ENCODE measurements around the gene USP17L10. TPM values are rescaled to one million over a fixed set of nuclear protein-coding genes. Genes with fewer than 3 reads are reported as not detected.
"Not testable (repeated sequence)": the region's sequence is repeated elsewhere in the genome, so short reads cannot be mapped to it uniquely, and the experiment has no call there.

Gene USP17L10, protein sequence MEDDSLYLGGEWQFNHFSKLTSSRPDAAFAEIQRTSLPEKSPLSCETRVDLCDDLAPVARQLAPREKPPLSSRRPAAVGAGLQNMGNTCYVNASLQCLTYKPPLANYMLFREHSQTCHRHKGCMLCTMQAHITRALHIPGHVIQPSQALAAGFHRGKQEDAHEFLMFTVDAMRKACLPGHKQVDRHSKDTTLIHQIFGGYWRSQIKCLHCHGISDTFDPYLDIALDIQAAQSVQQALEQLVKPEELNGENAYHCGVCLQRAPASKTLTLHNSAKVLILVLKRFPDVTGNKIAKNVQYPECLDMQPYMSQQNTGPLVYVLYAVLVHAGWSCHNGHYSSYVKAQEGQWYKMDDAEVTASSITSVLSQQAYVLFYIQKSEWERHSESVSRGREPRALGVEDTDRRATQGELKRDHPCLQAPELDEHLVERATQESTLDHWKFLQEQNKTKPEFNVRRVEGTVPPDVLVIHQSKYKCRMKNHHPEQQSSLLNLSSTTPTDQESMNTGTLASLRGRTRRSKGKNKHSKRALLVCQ
- total RNA-seq, result not detected

DNA sequence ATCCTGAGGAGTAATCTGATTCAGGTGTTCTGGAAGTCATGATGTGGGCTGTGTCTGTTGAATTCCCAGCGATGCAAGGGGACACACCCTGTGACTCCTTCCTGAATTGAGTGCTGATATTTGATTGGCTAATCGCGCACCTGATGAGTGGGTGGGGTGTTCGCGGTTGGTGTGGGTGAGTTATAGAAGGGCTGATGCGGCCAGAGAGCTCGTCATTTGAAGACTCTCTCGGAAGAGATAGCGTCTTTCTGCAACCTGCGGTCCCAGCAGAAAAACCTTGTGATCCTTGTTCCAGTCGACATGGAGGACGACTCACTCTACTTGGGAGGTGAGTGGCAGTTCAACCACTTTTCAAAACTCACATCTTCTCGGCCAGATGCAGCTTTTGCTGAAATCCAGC lies at the start of gene USP17L10:
Gene USP17L10, plus strand, starts transcription at position 301 of the 400 bp plus-strand sequence. Its CDS starts 0 bp downstream, at position 301.
- not testable (repeated sequence) for DNase-seq

DNA sequence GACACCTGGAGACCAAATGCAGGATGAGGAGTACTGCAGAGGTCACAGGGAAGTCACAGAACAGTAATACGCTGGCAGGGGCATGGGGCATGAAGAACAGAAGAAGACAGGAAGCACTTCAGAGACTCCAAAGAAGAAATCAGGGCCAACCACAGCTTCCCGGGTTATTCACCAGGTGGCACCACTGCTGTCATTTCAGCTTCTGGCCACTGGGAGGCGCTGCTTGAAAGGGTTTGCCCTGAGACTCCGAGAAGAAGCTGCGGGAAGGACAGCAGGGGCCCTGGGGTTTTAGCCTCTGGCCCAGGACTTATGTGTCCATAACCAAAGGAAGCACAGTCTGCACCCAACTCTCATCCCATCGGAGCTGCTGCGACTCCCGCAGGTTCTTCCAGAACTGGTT lies 44.5 kb upstream of the USP17L10 start:
- peak; percentile 52 for DNase-seq

DNA sequence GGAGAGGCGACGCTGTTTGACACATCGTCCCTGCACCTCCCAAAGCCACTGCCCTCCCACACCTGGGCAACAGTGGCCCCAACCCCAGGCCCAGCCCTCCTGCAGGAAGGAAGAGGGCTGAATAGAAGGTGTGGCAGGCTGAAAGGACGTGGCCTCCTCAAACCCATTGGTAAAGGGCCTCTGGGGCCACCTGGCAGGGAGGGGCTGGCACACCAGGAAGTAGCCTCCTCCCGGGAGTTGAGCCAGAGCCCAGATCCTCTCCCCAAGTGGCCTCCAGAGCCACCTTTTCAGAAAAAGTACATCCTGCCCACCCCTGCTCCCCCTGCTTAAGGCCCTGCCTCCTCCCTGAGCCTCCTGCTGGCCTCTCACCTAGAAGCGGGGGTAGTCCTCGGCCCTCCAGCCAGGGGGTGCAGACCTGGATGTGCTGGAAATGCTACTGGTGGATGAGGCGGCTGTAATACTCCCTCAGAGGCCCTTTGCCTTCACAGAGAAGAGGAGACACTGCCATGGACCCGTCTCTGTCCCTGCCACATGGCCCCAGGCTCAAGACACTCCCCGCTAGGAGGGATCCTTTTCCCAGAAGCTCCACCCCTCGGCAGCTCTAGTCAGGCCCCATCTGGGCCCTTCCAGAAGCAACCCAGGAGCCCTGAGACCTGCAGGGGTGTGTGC lies 40.5 kb upstream of the USP17L10 start, which contains the start of gene FAM90A26:
Gene FAM90A26, plus strand, starts transcription at position 619 of the 669 bp plus-strand sequence. CDS start 2,764 bp downstream, outside the sequence.
- not testable (repeated sequence) for DNase-seq

DNA sequence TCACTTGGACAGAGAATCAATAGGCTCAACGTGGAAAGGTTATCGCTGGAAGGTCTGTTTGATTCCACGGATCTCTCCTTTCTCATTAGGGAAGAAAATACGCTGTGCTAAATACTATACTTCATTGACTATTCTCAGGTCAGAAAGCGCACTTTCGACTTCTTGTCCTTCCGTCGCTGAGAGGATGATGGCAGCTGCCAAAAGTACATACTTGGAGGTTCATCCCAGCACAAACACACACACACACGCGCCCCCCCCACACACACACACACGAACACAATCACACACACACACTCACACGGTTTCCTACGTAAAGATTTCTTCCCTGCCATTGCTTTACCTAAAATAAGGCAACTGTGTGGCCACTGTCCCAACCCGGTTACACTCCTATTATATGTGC lies 4.2 kb downstream of the USP17L10 start:
- not testable (repeated sequence) for DNase-seq

DNA sequence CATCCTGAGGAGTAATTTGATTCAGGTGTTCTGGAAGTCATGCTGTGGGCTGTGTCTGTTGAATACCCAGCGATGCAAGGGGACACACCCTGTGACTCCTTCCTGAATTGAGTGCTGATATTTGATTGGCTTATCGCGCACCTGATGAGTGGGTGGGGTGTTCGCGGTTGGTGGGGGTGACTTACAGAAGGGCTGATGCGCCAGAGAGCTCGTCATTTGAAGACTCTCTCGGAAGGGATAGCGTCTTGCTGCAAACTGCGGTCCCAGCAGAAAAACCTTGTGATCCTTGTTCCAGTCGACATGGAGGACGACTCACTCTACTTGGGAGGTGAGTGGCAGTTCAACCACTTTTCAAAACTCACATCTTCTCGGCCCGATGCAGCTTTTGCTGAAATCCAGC lies 4.6 kb downstream of the USP17L10 start, which contains the start of gene USP17L11:
Gene USP17L11, plus strand, starts transcription at position 301 of the 400 bp plus-strand sequence. Its CDS starts 0 bp downstream, at position 301.
- not testable (repeated sequence) for DNase-seq

DNA sequence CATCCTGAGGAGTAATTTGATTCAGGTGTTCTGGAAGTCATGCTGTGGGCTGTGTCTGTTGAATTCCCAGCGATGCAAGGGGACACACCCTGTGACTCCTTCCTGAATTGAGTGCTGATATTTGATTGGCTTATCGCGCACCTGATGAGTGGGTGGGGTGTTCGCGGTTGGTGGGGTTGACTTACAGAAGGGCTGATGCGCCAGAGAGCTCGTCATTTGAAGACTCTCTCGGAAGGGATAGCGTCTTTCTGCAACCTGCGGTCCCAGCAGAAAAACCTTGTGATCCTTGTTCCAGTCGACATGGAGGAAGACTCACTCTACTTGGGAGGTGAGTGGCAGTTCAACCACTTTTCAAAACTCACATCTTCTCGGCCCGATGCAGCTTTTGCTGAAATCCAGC lies 9.4 kb downstream of the USP17L10 start, which contains the start of gene USP17L12:
Gene USP17L12, plus strand, starts transcription at position 301 of the 400 bp plus-strand sequence. Its CDS starts 0 bp downstream, at position 301.
- DNase-seq, result not testable (repeated sequence)

DNA sequence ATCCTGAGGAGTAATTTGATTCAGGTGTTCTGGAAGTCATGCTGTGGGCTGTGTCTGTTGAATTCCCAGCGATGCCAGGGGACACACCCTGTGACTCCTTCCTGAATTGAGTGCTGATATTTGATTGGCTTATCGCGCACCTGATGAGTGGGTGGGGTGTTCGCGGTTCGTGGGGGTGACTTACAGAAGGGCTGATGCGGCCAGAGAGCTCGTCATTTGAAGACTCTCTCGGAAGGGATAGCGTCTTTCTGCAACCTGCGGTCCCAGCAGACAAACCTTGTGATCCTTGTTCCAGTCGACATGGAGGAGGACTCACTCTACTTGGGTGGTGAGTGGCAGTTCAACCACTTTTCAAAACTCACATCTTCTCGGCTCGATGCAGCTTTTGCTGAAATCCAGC lies 14.1 kb downstream of the USP17L10 start, which contains the start of gene USP17L13:
Gene USP17L13, plus strand, starts transcription at position 301 of the 400 bp plus-strand sequence. Its CDS starts 0 bp downstream, at position 301.
- DNase-seq, result not testable (repeated sequence)

DNA sequence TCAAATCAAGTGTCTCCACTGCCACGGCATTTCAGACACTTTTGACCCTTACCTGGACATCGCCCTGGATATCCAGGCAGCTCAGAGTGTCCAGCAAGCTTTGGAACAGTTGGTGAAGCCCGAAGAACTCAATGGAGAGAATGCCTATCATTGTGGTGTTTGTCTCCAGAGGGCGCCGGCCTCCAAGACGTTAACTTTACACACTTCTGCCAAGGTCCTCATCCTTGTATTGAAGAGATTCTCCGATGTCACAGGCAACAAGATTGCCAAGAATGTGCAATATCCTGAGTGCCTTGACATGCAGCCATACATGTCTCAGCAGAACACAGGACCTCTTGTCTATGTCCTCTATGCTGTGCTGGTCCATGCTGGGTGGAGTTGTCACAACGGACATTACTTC lies 19.8 kb downstream of the USP17L10 start:
- not testable (repeated sequence) for DNase-seq

DNA sequence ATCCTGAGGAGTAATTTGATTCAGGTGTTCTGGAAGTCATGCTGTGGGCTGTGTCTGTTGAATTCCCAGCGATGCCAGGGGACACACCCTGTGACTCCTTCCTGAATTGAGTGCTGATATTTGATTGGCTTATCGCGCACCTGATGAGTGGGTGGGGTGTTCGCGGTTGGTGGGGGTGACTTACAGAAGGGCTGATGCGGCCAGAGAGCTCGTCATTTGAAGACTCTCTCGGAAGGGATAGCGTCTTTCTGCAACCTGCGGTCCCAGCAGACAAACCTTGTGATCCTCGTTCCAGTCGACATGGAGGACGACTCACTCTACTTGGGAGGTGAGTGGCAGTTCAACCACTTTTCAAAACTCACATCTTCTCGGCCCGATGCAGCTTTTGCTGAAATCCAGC lies 23.6 kb downstream of the USP17L10 start, which contains the start of gene USP17L15:
Gene USP17L15, plus strand, starts transcription at position 301 of the 400 bp plus-strand sequence. Its CDS starts 0 bp downstream, at position 301.
- DNase-seq, result not testable (repeated sequence)

DNA sequence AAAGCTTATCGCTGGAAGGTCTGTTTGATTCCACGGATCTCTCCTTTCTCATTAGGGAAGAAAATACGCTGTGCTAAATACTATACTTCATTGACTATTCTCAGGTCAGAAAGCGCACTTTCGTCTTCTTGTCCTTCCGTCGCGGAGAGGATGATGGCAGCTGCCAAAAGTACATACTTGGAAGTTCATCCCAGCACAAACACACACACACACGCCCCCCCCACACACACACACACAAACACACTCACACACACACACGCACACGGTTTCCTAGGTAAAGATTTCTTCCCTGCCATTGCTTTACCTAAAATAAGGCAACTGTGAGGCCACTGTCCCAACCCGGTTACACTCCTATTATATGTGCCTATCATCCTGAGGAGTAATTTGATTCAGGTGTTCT lies 28.0 kb downstream of the USP17L10 start:
- not testable (repeated sequence) for DNase-seq

DNA sequence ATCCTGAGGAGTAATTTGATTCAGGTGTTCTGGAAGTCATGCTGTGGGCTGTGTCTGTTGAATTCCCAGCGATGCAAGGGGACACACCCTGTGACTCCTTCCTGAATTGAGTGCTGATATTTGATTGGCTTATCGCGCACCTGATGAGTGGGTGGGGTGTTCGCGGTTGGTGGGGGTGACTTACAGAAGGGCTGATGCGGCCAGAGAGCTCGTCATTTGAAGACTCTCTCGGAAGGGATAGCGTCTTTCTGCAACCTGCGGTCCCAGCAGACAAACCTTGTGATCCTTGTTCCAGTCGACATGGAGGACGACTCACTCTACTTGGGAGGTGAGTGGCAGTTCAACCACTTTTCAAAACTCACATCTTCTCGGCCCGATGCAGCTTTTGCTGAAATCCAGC lies 33.1 kb downstream of the USP17L10 start, which contains the start of gene USP17L17:
Gene USP17L17, plus strand, starts transcription at position 301 of the 400 bp plus-strand sequence. Its CDS starts 0 bp downstream, at position 301.
- not testable (repeated sequence) for DNase-seq

DNA sequence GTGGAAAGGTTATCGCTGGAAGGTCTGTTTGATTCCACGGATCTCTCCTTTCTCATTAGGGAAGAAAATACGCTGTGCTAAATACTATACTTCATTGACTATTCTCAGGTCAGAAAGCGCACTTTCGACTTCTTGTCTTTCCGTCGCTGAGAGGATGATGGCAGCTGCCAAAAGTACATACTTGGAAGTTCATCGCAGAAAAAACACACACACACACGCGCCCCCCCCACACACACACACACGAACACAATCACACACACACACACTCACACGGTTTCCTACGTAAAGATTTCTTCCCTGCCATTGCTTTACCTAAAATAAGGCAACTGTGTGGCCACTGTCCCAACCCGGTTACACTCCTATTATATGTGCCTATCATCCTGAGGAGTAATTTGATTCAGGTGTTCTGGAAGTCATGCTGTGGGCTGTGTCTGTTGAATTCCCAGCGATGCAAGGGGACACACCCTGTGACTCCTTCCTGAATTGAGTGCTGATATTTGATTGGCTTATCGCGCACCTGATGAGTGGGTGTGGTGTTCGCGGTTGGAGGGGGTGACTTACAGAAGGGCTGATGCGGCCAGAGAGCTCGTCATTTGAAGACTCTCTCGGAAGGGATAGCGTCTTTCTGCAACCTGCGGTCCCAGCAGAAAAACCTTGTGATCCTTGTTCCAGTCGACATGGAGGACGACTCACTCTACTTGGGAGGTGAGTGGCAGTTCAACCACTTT lies 37.7 kb downstream of the USP17L10 start, which contains the start of gene USP17L18:
Gene USP17L18, plus strand, starts transcription at position 678 of the 728 bp plus-strand sequence. Its CDS starts 0 bp downstream, at position 678.
- not testable (repeated sequence) for DNase-seq

DNA sequence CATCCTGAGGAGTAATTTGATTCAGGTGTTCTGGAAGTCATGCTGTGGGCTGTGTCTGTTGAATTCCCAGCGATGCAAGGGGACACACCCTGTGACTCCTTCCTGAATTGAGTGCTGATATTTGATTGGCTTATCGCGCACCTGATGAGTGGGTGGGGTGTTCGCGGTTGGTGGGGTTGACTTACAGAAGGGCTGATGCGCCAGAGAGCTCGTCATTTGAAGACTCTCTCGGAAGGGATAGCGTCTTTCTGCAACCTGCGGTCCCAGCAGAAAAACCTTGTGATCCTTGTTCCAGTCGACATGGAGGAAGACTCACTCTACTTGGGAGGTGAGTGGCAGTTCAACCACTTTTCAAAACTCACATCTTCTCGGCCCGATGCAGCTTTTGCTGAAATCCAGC lies 42.6 kb downstream of the USP17L10 start, which contains the start of gene USP17L19:
Gene USP17L19, plus strand, starts transcription at position 301 of the 400 bp plus-strand sequence. Its CDS starts 0 bp downstream, at position 301.
- not testable (repeated sequence) for DNase-seq

DNA sequence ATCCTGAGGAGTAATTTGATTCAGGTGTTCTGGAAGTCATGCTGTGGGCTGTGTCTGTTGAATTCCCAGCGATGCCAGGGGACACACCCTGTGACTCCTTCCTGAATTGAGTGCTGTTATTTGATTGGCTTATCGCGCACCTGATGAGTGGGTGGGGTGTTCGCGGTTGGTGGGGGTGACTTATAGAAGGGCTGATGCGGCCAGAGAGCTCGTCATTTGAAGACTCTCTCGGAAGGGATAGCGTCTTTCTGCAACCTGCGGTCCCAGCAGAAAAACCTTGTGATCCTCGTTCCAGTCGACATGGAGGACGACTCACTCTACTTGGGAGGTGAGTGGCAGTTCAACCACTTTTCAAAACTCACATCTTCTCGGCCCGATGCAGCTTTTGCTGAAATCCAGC lies 47.4 kb downstream of the USP17L10 start, which contains the start of gene USP17L20:
Gene USP17L20, plus strand, starts transcription at position 301 of the 400 bp plus-strand sequence. Its CDS starts 0 bp downstream, at position 301.
- not testable (repeated sequence) for DNase-seq
